MCF 10A (cell line): ENCODE measurements around the gene TATDN3. TPM values are rescaled to one million over a fixed set of nuclear protein-coding genes. Genes with fewer than 3 reads are reported as not detected.

ENCODE experiments used
- BruUV-seq: library from RNA; stranded (reverse); fragments of 400-500 nt; replicated peaks from 2 replicates; lab custom pipeline; 2021; lab: Mats Ljungman, UMichigan
- CTCF ChIA-PET: fragments of 300-600 bp; sonication (Branson Sonifier 250); formaldehyde crosslinking; extraction: SDS; loops from one replicate; lab custom pipeline; 2021; ENCODE audit warnings: antibody characterized with exemption, inconsistent platforms; lab: Yijun Ruan, JAX
- POLR2A ChIA-PET: fragments of 300-600, 350-650 bp; sonication (Branson Sonifier 250); formaldehyde crosslinking; extraction: SDS; loops from one replicate; lab custom pipeline; 2020; ENCODE audit warnings: antibody characterized with exemption, inconsistent platforms; lab: Yijun Ruan, JAX
- DNase-seq: peaks from one replicate; pipeline ENCODE4 v3.0.0-alpha.2; 2018; ENCODE audit not compliant: unreplicated experiment
- H3K27ac Mint-ChIP-seq: one replicate; pipeline ENCODE4 v1.8.0; 2022; ENCODE audit warnings: mild to moderate bottlenecking, low read depth, mixed read lengths; ENCODE audit not compliant: unreplicated experiment
- H3K27me3 Mint-ChIP-seq: one replicate; pipeline ENCODE4 v1.8.0; 2022; ENCODE audit warnings: mixed read lengths; ENCODE audit not compliant: insufficient read depth, unreplicated experiment
- H3K36me3 Mint-ChIP-seq: one replicate; pipeline ENCODE4 v1.8.0; 2022; ENCODE audit warnings: mild to moderate bottlenecking, moderate library complexity, mixed read lengths; ENCODE audit not compliant: insufficient read depth, unreplicated experiment
- H3K4me1 Mint-ChIP-seq: one replicate; pipeline ENCODE4 v1.8.0; 2022; ENCODE audit warnings: mixed read lengths; ENCODE audit not compliant: insufficient read depth, unreplicated experiment
- H3K4me3 Mint-ChIP-seq: one replicate; pipeline ENCODE4 v1.8.0; 2022; ENCODE audit warnings: mild to moderate bottlenecking, moderate library complexity, mixed read lengths; ENCODE audit not compliant: unreplicated experiment
- H3K9me3 Mint-ChIP-seq: one replicate; pipeline ENCODE4 v1.8.0; 2022; ENCODE audit warnings: mixed read lengths; ENCODE audit not compliant: unreplicated experiment
- intact Hi-C: fragments of 100-400 bp; cut with micrococcal nuclease; formaldehyde crosslinking; loops from 2 replicates; pipeline ENCODE4 v1.14.1; 2022
- total RNA-seq: library from RNA; stranded (reverse); gene quantifications from 2 replicates; pipeline ENCODE4 v1.2.3, GENCODE V29; 2022
- TF ChIP-seq, protein P1 (sequence below): fragments of 200-600 bp; IDR thresholded peaks from one replicate; pipeline ENCODE4 v1.8.0; 2022; ENCODE audit warnings: antibody characterized with exemption, mild to moderate bottlenecking; ENCODE audit not compliant: unreplicated experiment

Gene TATDN3
- total RNA-seq, 1 experiment from 2014 or later = 31.5 TPM

DNA sequence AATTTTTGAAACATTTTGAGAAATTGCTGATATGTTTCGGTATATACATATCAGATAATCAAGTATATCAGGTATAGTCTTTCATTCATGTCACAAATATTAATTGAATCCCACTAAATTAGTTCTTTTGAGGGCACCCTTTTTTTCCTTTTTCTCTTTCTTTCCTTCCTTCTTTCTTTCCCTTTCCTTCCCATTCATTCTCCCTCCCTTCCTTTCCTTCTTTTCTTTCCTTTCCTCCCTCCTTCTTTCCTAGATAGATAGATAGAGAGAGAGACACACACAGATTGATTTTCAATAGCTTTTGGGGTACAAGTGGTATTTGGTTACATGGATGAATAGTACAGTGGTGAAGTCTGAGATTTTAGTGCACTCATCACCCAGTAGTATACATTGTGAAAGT is 5.8 kb upstream of the TATDN3 start:
- Mint-ChIP-seq H3K9me3 (no peaks in the 10 kb centered on the region), H3K27ac (peak overlapping the region; percentile 8), H3K36me3 (peaks cover 48% of the 10 kb centered on the region), H3K4me1 (peaks cover 13% of the 10 kb centered on the region), H3K4me3 (no peak overlapping the region), H3K27me3 (no peaks in the 10 kb centered on the region)
- CTCF ChIA-PET = interaction anchor here (0.6 to 6.1 kb wide), 15 partner anchors 8 to 330 kb away, joined by 3 to 147 read pairs (median 3); no protein-coding TSS in a partner anchor
- intact Hi-C loops = no loop called here
- DNase-seq = no peak
- POLR2A ChIA-PET = interaction anchor here (0.9 to 1.9 kb wide), 4 partner anchors 178 to 316 kb away, joined by 3 to 6 read pairs (median 3); no protein-coding TSS in a partner anchor
- TF ChIP-seq, protein P1, sequence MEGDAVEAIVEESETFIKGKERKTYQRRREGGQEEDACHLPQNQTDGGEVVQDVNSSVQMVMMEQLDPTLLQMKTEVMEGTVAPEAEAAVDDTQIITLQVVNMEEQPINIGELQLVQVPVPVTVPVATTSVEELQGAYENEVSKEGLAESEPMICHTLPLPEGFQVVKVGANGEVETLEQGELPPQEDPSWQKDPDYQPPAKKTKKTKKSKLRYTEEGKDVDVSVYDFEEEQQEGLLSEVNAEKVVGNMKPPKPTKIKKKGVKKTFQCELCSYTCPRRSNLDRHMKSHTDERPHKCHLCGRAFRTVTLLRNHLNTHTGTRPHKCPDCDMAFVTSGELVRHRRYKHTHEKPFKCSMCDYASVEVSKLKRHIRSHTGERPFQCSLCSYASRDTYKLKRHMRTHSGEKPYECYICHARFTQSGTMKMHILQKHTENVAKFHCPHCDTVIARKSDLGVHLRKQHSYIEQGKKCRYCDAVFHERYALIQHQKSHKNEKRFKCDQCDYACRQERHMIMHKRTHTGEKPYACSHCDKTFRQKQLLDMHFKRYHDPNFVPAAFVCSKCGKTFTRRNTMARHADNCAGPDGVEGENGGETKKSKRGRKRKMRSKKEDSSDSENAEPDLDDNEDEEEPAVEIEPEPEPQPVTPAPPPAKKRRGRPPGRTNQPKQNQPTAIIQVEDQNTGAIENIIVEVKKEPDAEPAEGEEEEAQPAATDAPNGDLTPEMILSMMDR = no peak
- no TSS peak for BruUV-seq

DNA sequence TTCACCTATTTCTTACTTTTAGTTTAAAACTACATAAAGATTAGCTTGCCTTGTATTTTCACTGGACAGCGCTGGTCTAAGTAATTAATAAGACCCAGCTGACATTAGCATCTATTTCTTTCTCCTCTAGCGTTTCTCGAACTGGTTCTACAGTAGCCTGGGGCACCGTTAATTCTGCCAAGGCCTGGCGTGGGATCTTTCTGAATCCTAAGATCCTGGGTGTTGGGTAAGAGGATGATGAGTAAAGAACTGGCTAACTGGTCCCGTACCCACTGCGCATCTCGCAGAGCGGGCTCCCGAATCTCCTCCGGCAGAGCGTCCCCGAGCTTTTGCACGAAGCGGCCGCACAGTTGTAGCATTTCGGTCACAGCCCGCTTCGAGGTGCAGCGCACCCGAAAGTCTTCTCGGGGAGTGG is 426 bp upstream of the TATDN3 start:
- TSS peak; percentile 83 for BruUV-seq
- no peaks in the 10 kb centered on the region for H3K27me3 Mint-ChIP-seq
- POLR2A ChIA-PET = interaction anchor here (0.6 to 7.5 kb wide), 65 partner anchors 9 to 1713 kb away, joined by 3 to 134 read pairs (median 5); partner anchors contain the start of genes ATF3, DTL, FLVCR1 and INTS7
- H3K27ac Mint-ChIP-seq = peak overlapping the region; percentile 90
- H3K36me3 Mint-ChIP-seq = peaks cover 32% of the 10 kb centered on the region
- TF ChIP-seq, protein P1 = no peak
- CTCF ChIA-PET = interaction anchor here (0.6 to 4.7 kb wide), 18 partner anchors 9 to 335 kb away, joined by 3 to 44 read pairs (median 4); no protein-coding TSS in a partner anchor
- intact Hi-C loops = loop anchor here (1.0 to 10.0 kb wide), 4 partner anchors 66 to 504 kb away; partner anchors contain the start of genes PPP2R5A and RPS6KC1
- DNase-seq = peak; percentile 94
- peak overlapping the region; percentile 83 for H3K4me3 Mint-ChIP-seq
- H3K9me3 Mint-ChIP-seq = no peaks in the 10 kb centered on the region
- H3K4me1 Mint-ChIP-seq = peaks cover 19% of the 10 kb centered on the region

DNA sequence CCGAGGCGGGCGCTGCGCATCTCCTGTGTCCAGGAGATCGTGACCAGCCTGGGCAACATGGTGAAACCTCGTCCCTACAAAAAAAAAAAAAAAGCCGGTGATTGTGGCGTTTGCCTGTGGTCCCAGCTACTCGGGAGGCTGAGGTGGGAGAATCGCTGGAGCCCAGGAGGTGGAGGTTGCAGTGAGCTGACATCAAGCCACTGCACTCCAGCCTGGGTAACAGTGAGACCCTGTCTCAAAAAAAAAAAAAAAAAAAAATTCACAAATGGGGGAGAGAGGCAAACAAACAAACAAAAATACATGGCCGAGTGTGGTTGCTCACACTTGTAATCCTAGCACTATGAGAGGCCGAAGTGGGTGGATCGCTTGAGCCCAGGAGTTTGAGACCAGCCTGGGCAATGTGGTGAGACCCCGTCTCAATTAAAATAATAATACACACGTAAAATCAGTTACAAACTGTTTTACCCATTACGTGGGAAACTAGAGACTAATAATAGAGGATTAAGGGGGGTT is 758 bp downstream of the TATDN3 start:
- H3K27ac Mint-ChIP-seq = peak overlapping the region; percentile 90
- peaks cover 29% of the 10 kb centered on the region for H3K36me3 Mint-ChIP-seq
- CTCF ChIA-PET = interaction anchor here (0.6 to 4.7 kb wide), 21 partner anchors 9 to 1102 kb away, joined by 3 to 44 read pairs (median 4); partner anchors contain the start of gene FLVCR1
- peak overlapping the region; percentile 83 for H3K4me3 Mint-ChIP-seq
- peaks cover 19% of the 10 kb centered on the region for H3K4me1 Mint-ChIP-seq
- TF ChIP-seq, protein P1 = no peak
- H3K27me3 Mint-ChIP-seq = no peaks in the 10 kb centered on the region
- POLR2A ChIA-PET = interaction anchor here (0.6 to 7.5 kb wide), 40 partner anchors 9 to 378 kb away, joined by 3 to 134 read pairs (median 8); partner anchors contain the start of genes ATF3, FLVCR1 and PACC1
- no peak for DNase-seq
- intact Hi-C loops = loop anchor here (5.0 to 10.0 kb wide), 2 partner anchors 262 to 505 kb away; partner anchors contain the start of genes PPP2R5A and RPS6KC1
- BruUV-seq = no TSS peak
- no peaks in the 10 kb centered on the region for H3K9me3 Mint-ChIP-seq

DNA sequence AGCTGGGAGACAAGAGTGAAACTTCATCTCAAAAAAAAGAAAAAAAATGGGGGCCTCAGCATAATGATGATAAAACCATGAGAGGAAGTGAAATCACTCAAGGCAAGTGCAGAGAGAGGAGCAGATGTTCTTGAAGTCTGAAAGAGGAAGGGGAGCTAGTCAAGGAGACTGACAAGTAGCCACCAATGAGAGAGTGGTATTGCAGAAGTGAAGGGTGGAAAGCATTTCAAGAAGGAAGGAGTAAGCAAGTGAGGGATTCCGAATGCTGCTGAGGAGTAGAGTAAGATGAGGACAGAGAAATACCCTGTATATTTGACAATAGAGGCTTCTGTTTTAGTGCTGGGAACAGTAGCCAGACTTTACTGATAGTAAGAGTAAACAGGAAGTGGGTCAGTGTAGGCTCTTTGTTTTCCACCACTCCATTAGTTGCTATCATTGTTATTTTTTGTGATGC is 2.9 kb downstream of the TATDN3 start:
- CTCF ChIA-PET = interaction anchor here (0.6 to 4.7 kb wide), 16 partner anchors 10 to 1146 kb away, joined by 3 to 44 read pairs (median 4); no protein-coding TSS in a partner anchor
- no peaks in the 10 kb centered on the region for H3K9me3 Mint-ChIP-seq
- intact Hi-C loops = loop anchor here (5.0 to 10.0 kb wide), 2 partner anchors 260 to 507 kb away; partner anchors contain the start of genes PPP2R5A and RPS6KC1
- H3K27ac Mint-ChIP-seq = no peak overlapping the region
- no TSS peak for BruUV-seq
- H3K4me3 Mint-ChIP-seq = no peak overlapping the region
- DNase-seq = no peak
- H3K4me1 Mint-ChIP-seq = peaks cover 13% of the 10 kb centered on the region
- POLR2A ChIA-PET = interaction anchor here (0.6 to 7.5 kb wide), 7 partner anchors 17 to 790 kb away, joined by 3 to 134 read pairs (median 4); partner anchors contain the start of gene FLVCR1
- H3K27me3 Mint-ChIP-seq = no peaks in the 10 kb centered on the region
- TF ChIP-seq, protein P1 = no peak
- peaks cover 41% of the 10 kb centered on the region for H3K36me3 Mint-ChIP-seq
